Fibroblast of skin of right quadriceps (primary cell): Measurements from ENCODE around the gene AVPI1.
"Not testable (repeated sequence)": the region's sequence is repeated elsewhere in the genome, so short reads cannot be mapped to it uniquely, and the experiment has no call there.

ENCODE experiments used
- DNase-seq: peaks from one replicate; pipeline ENCODE4 v3.0.0-alpha.2; 2013

AVPI1 gene

DNA sequence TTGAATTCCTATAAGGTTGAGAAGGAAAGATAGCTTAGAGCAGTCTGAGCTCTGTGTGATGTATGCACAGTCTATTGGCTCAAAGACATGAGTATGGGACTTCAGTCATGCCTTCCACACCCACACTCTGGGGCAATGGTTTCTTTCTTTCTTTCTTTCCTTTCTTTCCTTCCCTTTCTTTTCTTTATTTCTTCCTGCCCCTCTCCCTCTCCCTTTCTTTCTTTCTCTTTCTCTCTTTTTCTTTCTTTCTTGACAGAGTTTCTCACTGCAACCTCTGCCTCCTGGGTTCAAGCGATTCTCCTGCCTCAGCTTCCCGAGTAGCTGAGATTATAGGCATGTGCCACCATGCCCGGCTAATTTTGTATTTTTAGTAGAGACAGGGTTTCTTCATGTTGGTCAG, 48.0 kb downstream of the AVPI1 start:
- not testable (repeated sequence) for DNase-seq

DNA sequence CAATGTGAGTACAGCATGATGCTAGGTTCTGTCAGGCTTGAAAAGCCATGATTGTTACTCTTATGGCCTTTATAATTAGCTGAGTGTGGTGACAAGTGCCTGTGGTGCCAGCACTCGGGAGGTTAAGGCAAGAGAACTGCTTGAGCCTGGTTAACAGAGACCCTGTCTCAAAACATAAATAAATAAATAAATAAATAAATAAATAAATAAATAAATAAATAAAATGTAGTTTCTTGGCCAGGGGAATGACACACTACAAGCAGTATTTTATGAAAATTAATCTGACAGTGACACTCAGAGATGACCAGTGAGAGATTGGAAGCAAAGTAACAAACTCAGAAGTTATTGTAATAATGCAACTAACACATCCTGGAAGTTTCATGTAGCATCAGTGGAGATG, 51.5 kb downstream of the AVPI1 start:
- DNase-seq: no peak

DNA sequence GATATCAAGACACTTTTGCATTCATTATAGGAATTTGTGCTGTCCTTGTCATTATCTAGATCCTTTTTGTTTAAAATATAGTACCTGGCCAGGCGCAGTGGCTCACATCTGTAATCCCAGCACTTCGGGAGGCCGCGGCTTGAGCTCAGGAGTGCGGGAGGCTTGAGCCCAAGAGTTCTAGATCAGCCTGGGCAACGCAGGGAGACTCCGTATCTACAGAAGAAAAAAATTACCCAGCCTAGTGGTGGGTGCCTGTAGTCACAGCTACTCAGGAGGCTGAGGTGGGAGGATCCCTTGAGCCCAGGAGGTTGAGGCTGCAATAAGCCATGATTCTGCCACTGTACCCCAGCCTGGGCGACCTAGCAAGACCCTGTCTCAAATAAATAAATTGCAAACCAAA, 53.1 kb downstream of the AVPI1 start:
- DNase-seq: peak; percentile 9

DNA sequence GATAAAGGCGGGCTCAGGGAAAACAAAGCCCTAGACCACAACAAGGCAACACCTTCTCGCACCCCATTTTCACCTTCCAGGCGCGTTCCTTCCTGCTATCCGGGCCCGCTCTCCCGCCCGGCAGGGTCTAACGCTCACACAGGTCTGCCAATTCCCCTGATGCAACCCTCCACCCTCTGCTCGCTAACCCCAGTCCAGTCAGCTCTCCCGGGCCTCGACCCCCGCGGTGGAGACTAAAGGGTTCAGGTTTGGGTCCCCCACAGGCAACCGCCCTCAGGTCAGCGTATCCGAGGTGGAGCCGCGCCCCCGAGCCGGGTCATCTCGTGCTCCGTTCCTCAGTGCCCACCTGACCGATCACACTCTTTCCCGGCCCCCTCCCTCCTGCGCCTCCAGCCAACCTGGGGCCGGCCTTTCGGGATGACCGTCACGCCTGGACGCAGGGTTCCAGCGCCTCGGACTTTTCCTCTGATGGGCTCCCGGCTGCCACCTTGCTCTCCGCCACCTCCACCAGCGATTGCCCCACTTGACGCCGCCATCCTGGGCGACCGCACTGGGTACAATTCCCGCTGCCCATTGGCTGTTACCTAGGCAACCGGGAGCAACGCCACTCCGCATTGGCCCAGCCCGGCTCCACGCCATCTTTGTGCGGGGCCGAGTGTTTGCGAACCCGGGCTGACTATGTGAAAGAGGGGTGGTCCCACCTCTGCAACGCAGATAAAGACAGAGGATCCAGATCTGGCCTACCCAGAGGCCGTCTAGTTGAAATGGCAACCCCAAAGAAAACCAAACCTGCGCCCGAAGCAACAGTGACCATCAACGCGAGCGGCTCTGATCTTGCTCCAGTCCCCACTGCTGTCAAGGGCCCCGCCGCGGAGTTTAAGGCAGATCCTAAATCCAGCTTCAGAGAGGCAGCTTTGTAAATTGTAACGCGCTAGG, 53.8 kb downstream of the AVPI1 start, which contains the start of gene MORN4:
Gene MORN4 (minus strand): TSS at position 552 of the 936 bp plus-strand sequence. CDS start 13,847 bp downstream, outside the sequence.
- peak; percentile 92 for DNase-seq

DNA sequence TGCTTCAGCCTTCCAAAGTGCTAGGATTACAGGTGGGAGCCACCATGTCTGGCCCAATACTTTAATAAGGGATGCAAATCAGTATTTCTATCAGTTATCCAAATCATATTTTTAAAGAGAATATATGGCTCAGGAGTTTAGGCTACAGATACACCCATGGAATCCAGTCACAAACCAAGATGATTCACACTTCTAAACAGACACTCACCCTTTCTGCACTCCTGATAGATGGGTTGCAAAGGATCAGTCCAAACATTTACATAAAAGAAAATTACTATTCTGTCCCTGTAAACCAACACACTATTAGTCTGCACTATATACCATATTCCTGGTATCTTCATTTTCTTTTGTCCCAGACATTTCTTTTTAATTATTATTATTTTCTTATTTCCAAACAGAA, 55.9 kb downstream of the AVPI1 start:
- DNase-seq: no peak

DNA sequence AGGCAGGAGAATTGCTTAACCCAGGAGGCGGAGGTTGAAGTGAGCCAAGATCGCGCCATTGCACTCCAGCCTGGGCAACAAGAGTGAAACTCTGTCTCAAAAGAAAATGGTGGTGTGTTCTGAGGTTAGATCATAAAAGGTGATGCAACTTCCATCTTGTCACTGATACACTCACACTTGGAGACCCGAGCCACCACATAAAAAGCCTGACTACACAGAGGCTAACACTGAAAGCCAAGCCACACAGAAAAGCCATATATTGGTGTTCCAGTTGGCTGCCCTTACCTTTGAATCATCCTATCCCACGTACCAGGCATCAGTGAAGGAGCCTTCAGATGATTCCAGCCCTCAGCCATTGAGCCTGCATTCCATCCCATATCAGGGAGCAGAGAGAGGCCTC, 57.8 kb downstream of the AVPI1 start:
- DNase-seq: no peak

DNA sequence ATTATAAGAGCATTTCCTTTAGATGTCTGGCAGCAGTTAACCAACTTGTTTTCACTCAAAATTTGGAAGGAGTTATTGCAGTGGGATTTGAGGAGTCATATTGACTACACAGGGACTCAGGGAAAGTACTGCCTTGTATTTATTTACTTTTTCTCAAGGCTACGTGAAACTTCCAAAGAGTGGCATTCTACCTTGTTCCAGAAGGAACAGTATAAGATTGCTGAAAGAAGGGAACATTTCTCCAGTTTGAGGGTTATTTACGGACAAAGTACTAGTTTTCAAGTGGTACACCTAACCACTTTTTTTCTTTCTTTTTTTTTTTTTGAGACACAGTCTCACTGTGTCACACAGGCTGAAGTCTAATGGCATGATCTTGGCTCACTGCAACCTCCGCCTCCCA, 58.8 kb downstream of the AVPI1 start:
- DNase-seq: no peak

DNA sequence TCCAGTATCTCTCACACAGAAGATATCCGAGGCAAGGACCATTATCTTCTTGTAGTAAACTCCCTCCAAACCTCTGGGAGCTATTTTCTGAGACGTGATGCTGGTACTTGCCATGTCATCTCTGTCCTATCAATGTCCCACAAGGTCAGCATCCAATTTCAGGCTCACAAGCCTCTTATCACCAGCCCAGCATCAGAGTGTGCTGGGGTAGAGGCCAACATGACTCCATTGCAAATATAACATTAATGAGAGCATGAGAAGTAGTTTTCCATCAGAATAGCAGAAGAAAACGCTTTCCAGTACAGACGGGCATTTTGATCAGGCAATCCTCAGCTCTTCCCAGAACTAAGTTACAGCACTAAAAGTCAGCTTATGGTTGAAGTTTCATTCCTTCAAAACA, 59.3 kb downstream of the AVPI1 start:
- no peak for DNase-seq
